HUES48 (cell line): ENCODE measurements around the gene RCAN2.

Experiments
- H3K27ac ChIP-seq: one replicate; pipeline ENCODE4 v1.7.0; 2013; ENCODE audit warnings: low read depth, low read length, inconsistent platforms
- H3K27me3 ChIP-seq: 2 replicates; pipeline ENCODE4 v1.6.1; 2013; ENCODE audit warnings: mild to moderate bottlenecking, low read length; ENCODE audit not compliant: control insufficient read depth, insufficient read depth
- H3K36me3 ChIP-seq: 2 replicates; pipeline ENCODE4 v1.6.1; 2013; ENCODE audit warnings: low read length; ENCODE audit not compliant: control insufficient read depth, insufficient read depth
- H3K4me1 ChIP-seq: 2 replicates; pipeline ENCODE4 v1.6.1; 2013; ENCODE audit warnings: mild to moderate bottlenecking, low read length; ENCODE audit not compliant: control insufficient read depth, insufficient read depth
- H3K4me3 ChIP-seq: 2 replicates; pipeline ENCODE4 v1.5.1; 2013; ENCODE audit warnings: mild to moderate bottlenecking, low read depth, low read length
- H3K9ac ChIP-seq: 2 replicates; pipeline ENCODE4 v1.6.1; 2013; ENCODE audit warnings: mild to moderate bottlenecking, low read depth, low read length, moderate library complexity
- H3K9me3 ChIP-seq: 2 replicates; pipeline ENCODE4 v1.6.1; 2013; ENCODE audit warnings: low read length; ENCODE audit not compliant: control insufficient read depth, insufficient read depth

The RCAN2 gene

GRCh38 chr6:46490425-46491200 lies 636 bp downstream of the RCAN2 start:
- Histone ChIP-seq H3K36me3 (no peaks in the 10 kb centered on the region), H3K9me3 (no peaks in the 10 kb centered on the region), H3K27me3 (peaks cover 33% of the 10 kb centered on the region), H3K4me1 (peaks cover 17% of the 10 kb centered on the region), H3K9ac (no peak overlapping the region; the same call in 1 of the 2 replicates), H3K27ac (no peak overlapping the region), H3K4me3 (peak overlapping the region; percentile 71)

- peaks cover 20% of the 10 kb centered on the region for H3K27me3 ChIP-seq
- H3K4me3 ChIP-seq, result no peak overlapping the region
- H3K36me3 ChIP-seq, result no peaks in the 10 kb centered on the region
- H3K4me1 ChIP-seq, result peaks cover 13% of the 10 kb centered on the region
- H3K9me3 ChIP-seq, result no peaks in the 10 kb centered on the region
- H3K9ac ChIP-seq, result no peak overlapping the region
- H3K27ac ChIP-seq, result no peak overlapping the region
These were observed 5.1 kb downstream of the RCAN2 start for GRCh38 chr6:46486181-46486580.

DNA sequence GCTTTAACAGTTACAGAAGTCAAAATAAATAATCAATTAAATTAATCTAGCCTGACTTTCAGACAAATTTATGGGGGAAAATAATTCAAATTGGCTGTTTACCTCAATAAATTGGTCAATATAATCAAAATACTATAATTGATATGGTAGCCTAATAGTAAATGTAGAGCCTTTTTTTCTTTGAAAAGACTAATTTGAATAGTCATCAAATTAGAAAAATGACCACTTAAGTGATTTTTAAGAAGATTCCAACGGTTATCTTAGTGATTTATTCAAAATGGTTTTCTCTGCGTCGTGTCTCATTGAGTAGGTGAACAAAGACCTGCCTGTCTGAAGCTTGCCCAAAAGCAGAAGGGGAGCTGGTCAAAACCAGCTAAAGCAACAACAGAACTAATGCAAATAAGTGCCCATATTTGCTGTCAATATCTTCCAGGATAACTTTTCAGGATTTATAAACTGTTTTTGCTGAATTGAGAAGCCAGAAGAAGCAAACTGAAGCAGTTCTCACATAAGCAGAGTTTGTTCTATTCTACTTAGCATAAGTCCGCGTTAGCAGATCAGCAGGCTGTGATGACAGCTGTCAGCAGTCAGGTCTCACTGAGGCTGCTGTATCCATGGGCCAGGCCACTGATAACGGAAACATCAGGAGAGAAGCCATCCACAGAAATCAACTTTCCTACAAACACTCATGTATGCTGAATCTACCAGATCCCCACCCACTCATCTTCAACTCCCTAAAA lies 7.0 kb downstream of the RCAN2 start:
- no peaks in the 10 kb centered on the region for H3K9me3 ChIP-seq
- H3K36me3 ChIP-seq, result no peaks in the 10 kb centered on the region
- no peak overlapping the region for H3K27ac ChIP-seq
- H3K27me3 ChIP-seq, result peaks cover 5% of the 10 kb centered on the region
- H3K4me1 ChIP-seq, result peaks cover 13% of the 10 kb centered on the region
- H3K4me3 ChIP-seq, result no peak overlapping the region
- no peak overlapping the region for H3K9ac ChIP-seq

- H3K9me3 ChIP-seq, result no peaks in the 10 kb centered on the region
- no peaks in the 10 kb centered on the region for H3K27me3 ChIP-seq
- H3K4me3 ChIP-seq, result no peak overlapping the region
- no peaks in the 10 kb centered on the region for H3K36me3 ChIP-seq
- H3K27ac ChIP-seq, result no peak overlapping the region
- peaks cover 7% of the 10 kb centered on the region for H3K4me1 ChIP-seq
- no peak overlapping the region for H3K9ac ChIP-seq
These were observed 14.9 kb downstream of the RCAN2 start for GRCh38 chr6:46476301-46476700.

GRCh38 chr6:46473881-46474280 lies 17.4 kb downstream of the RCAN2 start:
- Histone ChIP-seq H3K9me3 (no peaks in the 10 kb centered on the region), H3K4me3 (no peak overlapping the region), H3K36me3 (no peaks in the 10 kb centered on the region), H3K27me3 (no peaks in the 10 kb centered on the region), H3K9ac (no peak overlapping the region), H3K4me1 (peaks cover 9% of the 10 kb centered on the region), H3K27ac (no peak overlapping the region)

DNA sequence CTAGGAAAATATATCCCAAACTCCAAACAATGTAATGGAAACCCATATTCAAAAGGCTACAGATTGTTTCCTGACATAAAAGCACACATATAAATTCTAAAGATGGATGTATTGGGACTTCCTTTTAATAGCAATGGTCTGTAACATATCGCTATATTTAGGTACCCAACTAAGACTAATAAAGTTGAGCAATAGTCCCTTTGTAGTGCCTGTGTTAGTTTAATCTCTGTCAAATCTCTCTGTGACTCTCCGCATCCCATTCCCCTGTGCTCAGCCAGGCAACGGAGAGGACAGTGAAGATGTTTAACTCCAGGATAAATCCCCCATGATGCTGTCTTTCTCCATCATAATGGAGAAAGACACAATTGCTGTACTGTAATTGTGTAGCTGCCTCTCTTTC lies 19.0 kb downstream of the RCAN2 start:
- no peak overlapping the region for H3K4me3 ChIP-seq
- H3K36me3 ChIP-seq, result no peaks in the 10 kb centered on the region
- H3K9ac ChIP-seq, result no peak overlapping the region
- H3K27ac ChIP-seq, result no peak overlapping the region
- H3K27me3 ChIP-seq, result no peaks in the 10 kb centered on the region
- peaks cover 10% of the 10 kb centered on the region for H3K4me1 ChIP-seq
- no peaks in the 10 kb centered on the region for H3K9me3 ChIP-seq

DNA sequence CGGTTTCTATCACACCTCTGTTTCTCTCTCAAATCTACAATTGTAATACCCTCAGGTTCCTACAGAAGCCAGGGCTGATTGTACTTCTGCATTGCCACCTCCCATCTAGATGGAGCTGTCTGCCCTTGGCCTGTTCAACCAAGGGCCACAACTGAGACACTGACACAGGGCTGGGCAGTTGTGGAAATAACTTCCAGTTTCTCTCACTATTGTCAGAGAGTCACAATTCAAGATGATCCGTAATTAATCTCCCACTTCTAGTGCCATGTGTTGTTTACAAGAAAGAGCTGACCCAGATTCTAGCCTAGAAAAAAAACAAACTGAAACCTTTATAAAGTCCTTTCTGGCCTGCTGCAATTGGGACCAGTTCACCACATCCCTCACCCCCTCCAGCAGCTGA lies 22.2 kb downstream of the RCAN2 start:
- no peaks in the 10 kb centered on the region for H3K27me3 ChIP-seq
- H3K27ac ChIP-seq, result peak overlapping the region; percentile 43
- no peak overlapping the region for H3K4me3 ChIP-seq
- H3K9me3 ChIP-seq, result no peaks in the 10 kb centered on the region
- no peak overlapping the region for H3K9ac ChIP-seq
- H3K4me1 ChIP-seq, result peaks cover 23% of the 10 kb centered on the region
- no peaks in the 10 kb centered on the region for H3K36me3 ChIP-seq

DNA sequence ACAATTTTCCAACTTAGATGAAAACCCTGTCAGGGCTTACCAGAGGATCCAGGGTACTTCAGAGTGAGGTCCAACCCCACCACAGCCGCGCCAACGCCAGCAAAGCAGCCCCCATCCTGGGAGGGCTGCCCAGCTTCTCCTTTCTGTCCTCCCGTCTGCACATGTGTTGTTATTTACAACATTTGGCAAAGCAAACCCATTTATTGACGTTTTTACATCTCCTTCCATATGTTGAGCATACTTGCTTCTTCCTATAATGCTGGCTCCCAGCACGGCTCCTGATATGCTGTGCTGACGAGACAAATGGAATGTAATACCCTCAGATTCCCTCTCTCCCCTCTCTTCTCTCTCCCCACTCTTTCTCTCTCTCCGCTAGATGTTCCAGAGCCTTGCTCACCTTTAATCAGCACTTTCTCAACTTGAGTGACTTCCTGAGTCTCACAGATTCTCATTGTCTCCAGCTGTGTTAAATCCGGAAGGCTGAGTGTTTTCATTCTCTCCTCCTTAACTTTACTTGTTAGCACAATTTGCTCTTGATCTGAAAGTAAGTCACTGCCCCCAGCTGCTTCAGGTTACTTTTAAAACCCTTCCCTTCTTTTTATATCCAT lies 22.7 kb downstream of the RCAN2 start:
- Histone ChIP-seq H3K27me3 (no peaks in the 10 kb centered on the region), H3K9ac (no peak overlapping the region), H3K27ac (peak overlapping the region; percentile 43), H3K4me1 (peaks cover 23% of the 10 kb centered on the region), H3K4me3 (no peak overlapping the region), H3K36me3 (no peaks in the 10 kb centered on the region), H3K9me3 (no peaks in the 10 kb centered on the region)

GRCh38 chr6:46466570-46466969 lies 24.7 kb downstream of the RCAN2 start:
- no peaks in the 10 kb centered on the region for H3K27me3 ChIP-seq
- H3K4me3 ChIP-seq, result no peak overlapping the region
- H3K9me3 ChIP-seq, result no peaks in the 10 kb centered on the region
- no peaks in the 10 kb centered on the region for H3K36me3 ChIP-seq
- no peak overlapping the region for H3K27ac ChIP-seq
- no peak overlapping the region for H3K9ac ChIP-seq
- H3K4me1 ChIP-seq, result peaks cover 23% of the 10 kb centered on the region

DNA sequence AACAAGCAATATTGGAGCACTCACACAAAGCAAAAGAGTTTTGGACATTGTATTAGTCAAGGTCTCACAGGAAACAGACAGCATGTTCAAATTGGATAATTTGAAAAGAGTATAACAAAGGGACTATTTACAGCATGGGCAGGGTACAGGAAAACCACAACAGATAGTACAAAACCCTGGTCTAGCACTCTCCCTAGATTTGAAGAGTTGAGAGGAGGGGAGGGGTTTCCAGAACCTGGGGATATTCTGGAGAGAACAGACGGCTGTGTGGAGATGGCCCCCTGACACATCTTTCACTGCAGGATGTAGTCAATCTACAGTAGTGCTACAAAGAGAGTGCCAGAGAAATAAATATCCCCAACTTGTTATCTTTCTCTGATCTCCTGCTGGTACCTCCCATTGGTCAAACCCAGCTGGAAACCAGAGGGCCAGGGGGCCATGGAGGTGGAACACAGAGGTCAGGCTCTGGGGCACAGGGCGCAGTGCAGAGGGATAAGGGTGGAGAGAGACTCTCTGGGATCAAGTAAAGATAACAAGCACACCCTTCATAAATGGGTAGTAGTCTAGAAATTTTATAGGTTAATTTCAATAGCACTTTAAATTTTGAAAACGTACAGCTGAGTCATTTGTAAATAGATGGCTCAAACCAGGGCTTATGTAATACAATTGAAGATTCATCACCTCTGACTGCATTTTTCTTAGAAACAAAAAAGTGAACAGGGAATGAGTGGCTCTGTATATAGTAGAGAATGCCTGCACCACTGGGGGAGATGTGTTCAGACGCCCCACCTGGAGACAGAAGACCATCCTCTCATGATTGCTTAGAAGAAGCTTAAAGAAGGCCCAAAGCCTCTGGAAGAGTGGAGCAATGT lies 25.7 kb downstream of the RCAN2 start:
- Histone ChIP-seq H3K9ac (no peak overlapping the region), H3K4me1 (peaks cover 23% of the 10 kb centered on the region), H3K27ac (no peak overlapping the region), H3K36me3 (no peaks in the 10 kb centered on the region), H3K4me3 (no peak overlapping the region), H3K9me3 (no peaks in the 10 kb centered on the region), H3K27me3 (no peaks in the 10 kb centered on the region)
